GM12874 (cell line): ENCODE measurements around the gene HOXD13.
A peak's percentile ranks its signal among the peaks of the same experiment; 100 is the strongest.

ENCODE experiments used
- CTCF ChIP-seq: IDR thresholded peaks from 2 replicates; pipeline ENCODE4 v1.5.1; 2011; ENCODE audit warnings: low read depth, mild to moderate bottlenecking, control low read depth, low read length, moderate library complexity; ENCODE audit not compliant: insufficient read depth

HOXD13 gene

GRCh38 chr2:176106581-176107539 lies 14.3 kb downstream of the HOXD13 start, which contains the start of gene HOXD11:
TSS of gene HOXD11 (plus strand) at chr2:176107280. CDS start at chr2:176107356, 76 bp downstream.
- TF ChIP-seq CTCF = no peak

GRCh38 chr2:176107731-176108181 lies 15.2 kb downstream of the HOXD13 start:
- no peak for TF ChIP-seq CTCF

- no peak for TF ChIP-seq CTCF
Observed at GRCh38 chr2:176109192-176109901, 16.8 kb downstream of the HOXD13 start.

- TF ChIP-seq CTCF = no peak
Observed at GRCh38 chr2:176109946-176110345, 17.4 kb downstream of the HOXD13 start.

GRCh38 chr2:176110415-176111308 lies 18.1 kb downstream of the HOXD13 start:
- no peak for TF ChIP-seq CTCF

GRCh38 chr2:176111309-176111663 lies 18.8 kb downstream of the HOXD13 start:
- TF ChIP-seq CTCF = peak; percentile 77
